H9 (cell line): ENCODE data around the gene NRP2. TPM values are rescaled to one million over a fixed set of nuclear protein-coding genes. Genes with fewer than 3 reads are reported as not detected.

ENCODE experiments used
- DNase-seq: peaks from one replicate; pipeline ENCODE4 v3.0.0-alpha.2; 2017
- H2AFZ ChIP-seq: one replicate; pipeline ENCODE4 v1.6.1; 2013; ENCODE audit warnings: mild to moderate bottlenecking, low read length, control low read depth, moderate library complexity
- H2AK5ac ChIP-seq: 2 replicates; pipeline ENCODE4 v1.6.1; 2013; ENCODE audit warnings: low read length, control low read depth, mixed read lengths; ENCODE audit not compliant: insufficient read length
- H2BK120ac ChIP-seq: one replicate; pipeline ENCODE4 v1.6.1; 2013; ENCODE audit warnings: low read depth, mild to moderate bottlenecking, low read length, control low read depth, inconsistent platforms; ENCODE audit not compliant: poor library complexity, severe bottlenecking
- H2BK12ac ChIP-seq: 2 replicates; pipeline ENCODE4 v1.6.1; 2013; ENCODE audit warnings: low read length, control low read depth, mixed read lengths, low read depth; ENCODE audit not compliant: insufficient read length
- H2BK15ac ChIP-seq: 2 replicates; pipeline ENCODE4 v1.6.1; 2013; ENCODE audit warnings: low read depth, low read length, control low read depth
- H2BK20ac ChIP-seq: one replicate; pipeline ENCODE4 v1.6.1; 2013; ENCODE audit warnings: low read depth, mild to moderate bottlenecking, low read length, control low read depth, inconsistent platforms; ENCODE audit not compliant: poor library complexity, severe bottlenecking
- H2BK5ac ChIP-seq: 2 replicates; pipeline ENCODE4 v1.6.1; 2013; ENCODE audit warnings: low read length, control low read depth, mixed read lengths; ENCODE audit not compliant: insufficient read length
- H3K14ac ChIP-seq: 2 replicates; pipeline ENCODE4 v1.6.1; 2013; ENCODE audit warnings: low read length, control low read depth; ENCODE audit not compliant: insufficient read depth
- H3K18ac ChIP-seq: 2 replicates; pipeline ENCODE4 v1.6.1; 2013; ENCODE audit warnings: low read depth, mild to moderate bottlenecking, mixed read lengths, low read length, control low read depth; ENCODE audit not compliant: insufficient read length
- H3K23ac ChIP-seq: 2 replicates; pipeline ENCODE4 v1.6.1; 2013; ENCODE audit warnings: low read length, control low read depth, mixed read lengths, low read depth; ENCODE audit not compliant: insufficient read length
- H3K23me2 ChIP-seq: 2 replicates; pipeline ENCODE4 v1.6.1; 2013; ENCODE audit warnings: low read depth, mild to moderate bottlenecking, mixed read lengths, low read length, control low read depth; ENCODE audit not compliant: insufficient read length, poor library complexity, severe bottlenecking
- H3K27ac ChIP-seq: 2 replicates; pipeline ENCODE4 v1.5.1; 2013; ENCODE audit warnings: low read length, control low read depth, mixed read lengths, low read depth; ENCODE audit not compliant: insufficient read length
- H3K27me3 ChIP-seq: 2 replicates; pipeline ENCODE4 v1.6.1; 2013; ENCODE audit warnings: low read length, control low read depth, inconsistent platforms; ENCODE audit not compliant: insufficient read depth
- H3K4ac ChIP-seq: 2 replicates; pipeline ENCODE4 v1.6.1; 2013; ENCODE audit warnings: low read depth, mild to moderate bottlenecking, control low read depth, inconsistent platforms, low read length, moderate library complexity
- H3K4me1 ChIP-seq: 2 replicates; pipeline ENCODE4 v1.6.1; 2013; ENCODE audit warnings: low read length, control low read depth, inconsistent platforms; ENCODE audit not compliant: insufficient read depth
- H3K4me2 ChIP-seq: 2 replicates; pipeline ENCODE4 v1.6.1; 2013; ENCODE audit warnings: low read length, control low read depth, mixed read lengths; ENCODE audit not compliant: insufficient read length, insufficient read depth
- H3K56ac ChIP-seq: 2 replicates; pipeline ENCODE4 v1.6.1; 2013; ENCODE audit warnings: low read depth, mild to moderate bottlenecking, mixed read lengths, low read length, control low read depth; ENCODE audit not compliant: insufficient read length
- H3K79me1 ChIP-seq: 2 replicates; pipeline ENCODE4 v1.6.1; 2013; ENCODE audit warnings: low read depth, mild to moderate bottlenecking, moderate library complexity, low read length, control low read depth, inconsistent platforms; ENCODE audit not compliant: insufficient read depth, poor library complexity, severe bottlenecking
- H3K79me2 ChIP-seq: 2 replicates; pipeline ENCODE4 v1.6.1; 2013; ENCODE audit warnings: low read length, control low read depth, inconsistent platforms; ENCODE audit not compliant: insufficient read depth
- H3K9ac ChIP-seq: 2 replicates; pipeline ENCODE4 v1.6.1; 2013; ENCODE audit warnings: low read length, control low read depth, mixed read lengths; ENCODE audit not compliant: insufficient read length; ENCODE audit errors: extremely low read depth
- H3K9me3 ChIP-seq: one replicate; pipeline ENCODE4 v1.6.1; 2013; ENCODE audit warnings: low read depth, low read length, inconsistent platforms; ENCODE audit not compliant: control insufficient read depth
- H3T11ph ChIP-seq: one replicate; pipeline ENCODE4 v1.6.1; 2013; ENCODE audit warnings: mild to moderate bottlenecking, low read length, control low read depth, inconsistent platforms
- H4K20me1 ChIP-seq: one replicate; pipeline ENCODE4 v1.6.1; 2013; ENCODE audit not compliant: control insufficient read depth, insufficient read length, insufficient read depth
- H4K5ac ChIP-seq: 2 replicates; pipeline ENCODE4 v1.6.1; 2013; ENCODE audit warnings: low read depth, mild to moderate bottlenecking, mixed read lengths, low read length, control low read depth; ENCODE audit not compliant: insufficient read length
- H4K8ac ChIP-seq: replicated peaks from 2 replicates; pipeline ENCODE4 v1.6.1; 2013; ENCODE audit warnings: low read length, control low read depth, mixed read lengths, low read depth; ENCODE audit not compliant: insufficient read length
- H4K91ac ChIP-seq: 2 replicates; pipeline ENCODE4 v1.6.1; 2013; ENCODE audit warnings: low read depth, mild to moderate bottlenecking, moderate library complexity, mixed read lengths, low read length, control low read depth; ENCODE audit not compliant: insufficient read length
- H3K27ac Mint-ChIP-seq, 3 experiments: 2 replicates in 2 of 3; 3 replicates in 1 of 3; pipeline ENCODE4 v1.8.0; 2020 to 2021; ENCODE audit warnings: mixed read lengths in 3 of 3, mild to moderate bottlenecking in 1 of 3, moderate library complexity in 1 of 3
- H3K27me3 Mint-ChIP-seq: 2 replicates; pipeline ENCODE4 v1.8.0; 2021; ENCODE audit warnings: low read depth, mild to moderate bottlenecking, moderate library complexity, mixed read lengths
- H3K36me3 Mint-ChIP-seq, 3 experiments: 2 replicates in 2 of 3; 3 replicates in 1 of 3; pipeline ENCODE4 v1.8.0; 2020 to 2021; ENCODE audit warnings: low read depth in 3 of 3, mixed read lengths in 3 of 3; ENCODE audit not compliant: insufficient read depth in 1 of 3
- H3K4me1 Mint-ChIP-seq, 2 experiments: 2 replicates each; pipeline ENCODE4 v1.8.0; 2020; ENCODE audit warnings: mixed read lengths in 2 of 2
- H3K4me3 Mint-ChIP-seq, 2 experiments: 2 replicates in 1 of 2; 3 replicates in 1 of 2; pipeline ENCODE4 v1.8.0; 2020 to 2021; ENCODE audit warnings: mild to moderate bottlenecking in 2 of 2, mixed read lengths in 2 of 2, moderate library complexity in 1 of 2
- H3K9me3 Mint-ChIP-seq, 2 experiments: 2 replicates in 1 of 2; 3 replicates in 1 of 2; pipeline ENCODE4 v1.8.0; 2020; ENCODE audit warnings: mild to moderate bottlenecking in 2 of 2, mixed read lengths in 2 of 2, moderate library complexity in 1 of 2
- WGBS: extraction: QIAGEN DNeasy Blood & Tissue Kit; methylation state at CpG from one replicate; pipeline ENCODE4 v1.1.7; 2013; ENCODE audit warnings: missing lambda C conversion rate, low lambda C conversion rate, mixed read lengths; ENCODE audit not compliant: insufficient read length; ENCODE audit errors: extremely low coverage; 5-methylcytosine and 5-hydroxymethylcytosine counted together
- total RNA-seq: library from RNA; stranded (reverse); gene quantifications from 2 replicates; pipeline ENCODE4 v1.2.1, GENCODE V29; 2021
- TF ChIP-seq, protein P1 (sequence below): fragments of 200-600 bp; sonication (generic); conservative IDR thresholded peaks from 3 replicates; pipeline ENCODE4 v1.8.0; 2021; ENCODE audit warnings: antibody characterized with exemption, mild to moderate bottlenecking

Gene NRP2
- total RNA-seq, 1 experiment from 2014 or later, result 19.7 TPM

DNA sequence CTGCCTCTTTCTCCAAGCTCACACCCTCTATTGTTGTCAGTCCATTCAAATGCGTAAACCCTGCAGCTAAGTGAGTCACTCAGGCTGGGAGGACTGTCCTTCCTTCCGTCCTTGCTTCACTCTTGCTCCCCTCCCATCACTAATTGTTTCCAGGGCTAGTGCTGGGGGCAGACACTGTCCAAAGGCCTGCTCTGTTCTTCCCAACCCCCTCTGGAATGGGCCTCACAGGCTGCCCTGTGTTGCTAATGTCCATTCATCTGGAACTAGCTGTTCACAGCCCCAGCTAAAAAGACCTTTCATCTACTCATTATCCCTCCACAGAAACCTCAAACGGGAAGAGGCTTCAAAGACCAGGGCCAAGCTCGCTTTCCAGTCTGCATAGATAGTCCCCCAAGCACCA is 31.9 kb upstream of the NRP2 start:
- Histone ChIP-seq H4K20me1 (no peaks in the 10 kb centered on the region), H3K14ac (no peak overlapping the region; the same call in 1 of the 2 replicates), H3K27ac (no peak overlapping the region), H2AFZ (no peak overlapping the region), H2BK20ac (no peak overlapping the region), H3K4me1 (peaks cover 9% of the 10 kb centered on the region), H4K91ac (no peak overlapping the region), H2BK120ac (no peak overlapping the region), H2BK12ac (no peak overlapping the region), H2BK15ac (no peak overlapping the region), H3K9me3 (no peaks in the 10 kb centered on the region), H3K4ac (no peak overlapping the region), H2BK5ac (no peak overlapping the region), H3K56ac (no peak overlapping the region), H3K23ac (no peak overlapping the region), H4K5ac (no peak overlapping the region), H3K79me1 (no peaks in the 10 kb centered on the region), H4K8ac (no peak overlapping the region), H3K27me3 (no peaks in the 10 kb centered on the region), H3K4me2 (no peak overlapping the region), H3T11ph (no peak overlapping the region), H3K9ac (no peak overlapping the region), H3K23me2 (no peaks in the 10 kb centered on the region), H3K79me2 (no peaks in the 10 kb centered on the region), H3K18ac (no peak overlapping the region), H2AK5ac (no peak overlapping the region)
- Mint-ChIP-seq H3K27me3 (peaks cover 4% of the 10 kb centered on the region; the same call in 1 of the 2 replicates), H3K4me1 (peaks cover 38 to 40% of the 10 kb centered on the region in 2 experiments), H3K9me3 (no peaks in the 10 kb centered on the region), H3K27ac (peak overlapping the region in 2 of 3 experiments; percentile 50 to 77; a peak in 4 of 7 replicates), H3K36me3 (peaks cover 0 to 3% (median 3%) of the 10 kb centered on the region in 3 experiments; a peak in 2 of 7 replicates), H3K4me3 (peak overlapping the region in 1 of 2 experiments; percentile 25; a peak in 1 of 5 replicates)
- DNase-seq, result peak; percentile 64
- TF ChIP-seq, protein P1, sequence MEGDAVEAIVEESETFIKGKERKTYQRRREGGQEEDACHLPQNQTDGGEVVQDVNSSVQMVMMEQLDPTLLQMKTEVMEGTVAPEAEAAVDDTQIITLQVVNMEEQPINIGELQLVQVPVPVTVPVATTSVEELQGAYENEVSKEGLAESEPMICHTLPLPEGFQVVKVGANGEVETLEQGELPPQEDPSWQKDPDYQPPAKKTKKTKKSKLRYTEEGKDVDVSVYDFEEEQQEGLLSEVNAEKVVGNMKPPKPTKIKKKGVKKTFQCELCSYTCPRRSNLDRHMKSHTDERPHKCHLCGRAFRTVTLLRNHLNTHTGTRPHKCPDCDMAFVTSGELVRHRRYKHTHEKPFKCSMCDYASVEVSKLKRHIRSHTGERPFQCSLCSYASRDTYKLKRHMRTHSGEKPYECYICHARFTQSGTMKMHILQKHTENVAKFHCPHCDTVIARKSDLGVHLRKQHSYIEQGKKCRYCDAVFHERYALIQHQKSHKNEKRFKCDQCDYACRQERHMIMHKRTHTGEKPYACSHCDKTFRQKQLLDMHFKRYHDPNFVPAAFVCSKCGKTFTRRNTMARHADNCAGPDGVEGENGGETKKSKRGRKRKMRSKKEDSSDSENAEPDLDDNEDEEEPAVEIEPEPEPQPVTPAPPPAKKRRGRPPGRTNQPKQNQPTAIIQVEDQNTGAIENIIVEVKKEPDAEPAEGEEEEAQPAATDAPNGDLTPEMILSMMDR, result no peak
- WGBS, result no CpG with 5 or more reads among the region's 4 CpGs
